Stimulated activated CD4-positive, alpha-beta T cell treated with anti-CD3 and anti-CD28 coated beads, Interleukin-15, amount 100 ng/mL, for 24 hours (primary cell): ENCODE results near the gene KIAA1549.

Experiments
- DNase-seq: peaks from one replicate; pipeline ENCODE4 v3.0.0-alpha.2; 2020

KIAA1549 gene

GRCh38 chr7:138879356-138879755, 101.8 kb downstream of the KIAA1549 start:
- DNase-seq, result no peak

- no peak for DNase-seq
Observed at GRCh38 chr7:138878856-138879255, 102.3 kb downstream of the KIAA1549 start.

- no peak for DNase-seq
Observed at GRCh38 chr7:138878051-138878450, 103.1 kb downstream of the KIAA1549 start.

DNA sequence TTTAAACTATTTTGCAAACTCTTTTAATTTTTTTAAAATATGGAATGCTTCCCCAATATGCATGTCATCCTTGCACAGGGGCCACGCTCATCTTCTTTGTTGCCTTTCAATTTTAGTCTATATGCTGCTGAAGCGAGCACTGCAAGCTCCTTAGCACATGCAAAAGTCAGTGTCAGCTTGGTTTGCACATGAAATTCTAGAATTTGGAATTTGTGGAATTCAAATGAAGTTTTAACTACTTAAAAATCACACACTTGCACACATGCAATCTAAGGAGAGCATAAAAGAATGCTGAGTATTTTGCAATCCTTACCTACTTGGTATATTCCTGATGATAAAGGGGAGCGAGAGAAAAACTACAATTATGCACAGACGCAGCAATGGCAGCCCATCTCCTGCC, 104.9 kb downstream of the KIAA1549 start:
- DNase-seq, result no peak

GRCh38 chr7:138875794-138876193, 105.4 kb downstream of the KIAA1549 start:
- DNase-seq, result peak; percentile 71

DNA sequence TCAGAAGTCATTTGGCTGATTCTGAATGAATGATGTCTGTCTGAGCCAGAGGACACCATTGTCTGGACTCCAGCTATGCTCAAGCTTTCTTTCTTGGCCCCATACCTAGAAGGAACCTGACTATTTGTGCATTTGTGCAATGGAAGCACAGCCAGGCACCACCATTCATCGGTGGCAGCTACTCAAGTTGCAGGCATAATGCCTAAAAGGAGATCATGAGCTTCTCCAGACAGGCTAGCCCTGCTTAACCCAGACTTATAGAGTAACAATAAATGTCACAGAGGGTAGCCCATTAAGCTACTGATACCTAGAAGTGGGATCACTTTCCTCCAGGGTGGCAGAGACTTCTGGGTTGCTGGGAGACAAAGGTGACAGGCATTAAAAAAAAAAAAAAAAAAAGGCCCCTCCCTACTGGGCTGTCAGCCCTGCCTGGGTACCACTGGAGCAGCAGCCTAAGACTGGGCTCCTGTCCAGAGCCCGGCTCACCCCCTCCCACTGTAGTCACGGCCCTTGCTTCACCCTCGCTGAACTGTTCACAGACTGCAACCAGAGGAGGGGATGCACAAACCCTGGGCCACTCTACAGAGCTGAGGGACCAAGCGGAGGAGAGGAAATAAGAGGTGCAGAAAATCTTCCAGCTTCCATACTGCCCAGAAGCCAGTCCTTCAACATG, 107.8 kb downstream of the KIAA1549 start:
- no peak for DNase-seq

DNA sequence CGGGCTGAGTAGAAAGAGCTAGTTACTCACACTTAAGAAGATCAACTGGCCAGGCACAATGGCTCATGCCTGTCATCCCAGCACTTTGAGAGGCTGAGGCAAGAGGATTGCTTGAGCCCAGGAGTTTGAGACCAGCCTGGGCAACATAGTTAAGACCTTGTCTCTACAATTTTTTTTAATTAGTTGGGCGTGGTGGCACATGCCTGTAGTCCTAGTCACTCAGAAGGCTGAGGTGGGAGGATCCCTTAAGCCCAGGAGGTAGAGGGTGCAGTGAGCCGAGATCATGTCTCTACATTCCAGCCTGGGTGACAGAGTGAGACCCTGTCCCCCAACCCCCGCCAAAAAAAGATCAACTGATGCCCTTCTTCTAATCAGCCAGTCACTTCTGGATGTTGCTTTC, 108.6 kb downstream of the KIAA1549 start:
- DNase-seq, result no peak

- DNase-seq, result no peak
Observed at GRCh38 chr7:138871814-138872090, 109.4 kb downstream of the KIAA1549 start.

GRCh38 chr7:138871065-138871813, 110.0 kb downstream of the KIAA1549 start:
- DNase-seq, result no peak

DNA sequence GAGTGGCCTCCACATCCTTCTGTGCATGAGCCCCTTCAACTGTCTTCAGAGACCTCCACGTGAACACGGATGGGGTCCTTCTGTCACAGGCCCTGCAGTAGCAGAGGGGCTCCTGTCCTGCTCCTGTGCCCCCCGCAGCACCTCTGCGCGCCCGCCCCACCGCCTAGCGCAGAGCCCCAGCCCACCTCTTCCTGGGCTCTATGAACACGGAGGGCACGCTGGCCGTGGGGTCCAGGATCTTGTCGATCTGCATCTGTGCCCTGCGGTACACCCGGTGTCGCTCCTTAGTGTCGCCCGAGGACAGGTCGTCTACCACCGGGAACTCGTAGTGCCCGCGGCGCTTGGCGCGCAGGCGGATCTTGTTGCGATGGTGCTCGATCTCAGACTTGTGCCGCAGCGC, 111.8 kb downstream of the KIAA1549 start:
- no peak for DNase-seq

GRCh38 chr7:138868711-138869110, 112.5 kb downstream of the KIAA1549 start:
- DNase-seq, result no peak

- DNase-seq, result no peak
Observed at GRCh38 chr7:138867744-138868143, 113.4 kb downstream of the KIAA1549 start.

- DNase-seq, result no peak
Observed at GRCh38 chr7:138866353-138866752, 114.8 kb downstream of the KIAA1549 start.

DNA sequence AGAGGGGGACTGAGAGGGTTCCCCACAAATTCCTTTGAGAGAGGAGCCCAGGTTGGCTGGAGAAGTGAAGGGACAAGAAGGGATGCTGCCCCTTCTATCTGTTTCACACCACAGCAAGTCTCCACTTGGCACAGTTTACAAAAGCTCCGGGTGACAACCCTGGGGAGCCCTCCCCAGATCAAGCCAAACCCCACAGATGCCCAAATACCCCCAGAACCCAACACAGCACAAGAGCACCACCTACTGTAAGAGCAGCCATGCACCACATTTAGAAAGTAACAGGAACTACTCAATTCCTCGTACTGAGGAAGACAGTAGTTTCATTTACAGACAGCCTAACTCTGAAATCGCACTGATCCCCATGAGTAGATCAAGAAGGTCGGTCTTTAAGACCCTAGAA, 115.3 kb downstream of the KIAA1549 start:
- peak; percentile 27 for DNase-seq

DNA sequence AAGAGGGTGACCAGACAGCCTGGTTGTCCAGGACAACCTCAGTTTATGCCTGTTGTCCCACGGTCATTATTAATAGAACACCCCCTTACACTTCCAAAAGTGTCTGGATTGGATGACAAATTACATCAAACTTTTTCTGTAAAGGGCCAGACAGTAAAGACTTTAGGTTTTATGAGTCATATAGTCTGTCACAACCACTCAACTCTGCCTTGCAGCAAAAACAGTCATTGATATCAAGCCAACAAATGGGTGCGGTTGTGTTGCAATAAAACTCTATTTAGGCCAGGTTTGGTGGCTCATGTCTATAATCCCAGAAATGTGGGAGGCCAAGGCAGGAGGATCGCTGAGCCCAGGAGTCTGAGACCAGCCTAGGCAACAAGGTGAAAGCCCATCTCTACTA, 116.5 kb downstream of the KIAA1549 start:
- no peak for DNase-seq

DNA sequence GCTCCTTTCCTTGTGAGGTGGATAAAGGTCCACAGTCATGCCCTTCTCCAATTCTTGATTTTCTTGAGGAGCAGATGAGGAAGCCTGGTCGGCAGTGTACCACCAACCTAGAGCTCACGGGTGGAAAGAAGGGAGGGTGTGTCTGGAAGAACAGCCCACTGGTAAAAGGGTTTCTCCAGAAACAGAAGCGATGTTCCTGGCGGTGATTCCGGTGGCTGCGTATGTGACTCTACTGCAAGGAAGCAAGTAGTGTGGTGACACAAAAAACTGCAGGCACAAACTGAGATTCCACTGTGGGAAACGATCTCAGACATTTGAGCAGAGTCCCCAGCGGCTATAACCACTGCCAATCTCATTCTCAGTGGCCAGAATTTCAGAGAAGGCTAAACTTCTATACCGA, 117.3 kb downstream of the KIAA1549 start:
- DNase-seq, result no peak

GRCh38 chr7:138861051-138861450, 120.1 kb downstream of the KIAA1549 start:
- no peak for DNase-seq

- no peak for DNase-seq
Observed at GRCh38 chr7:138857728-138858127, 123.5 kb downstream of the KIAA1549 start.

DNA sequence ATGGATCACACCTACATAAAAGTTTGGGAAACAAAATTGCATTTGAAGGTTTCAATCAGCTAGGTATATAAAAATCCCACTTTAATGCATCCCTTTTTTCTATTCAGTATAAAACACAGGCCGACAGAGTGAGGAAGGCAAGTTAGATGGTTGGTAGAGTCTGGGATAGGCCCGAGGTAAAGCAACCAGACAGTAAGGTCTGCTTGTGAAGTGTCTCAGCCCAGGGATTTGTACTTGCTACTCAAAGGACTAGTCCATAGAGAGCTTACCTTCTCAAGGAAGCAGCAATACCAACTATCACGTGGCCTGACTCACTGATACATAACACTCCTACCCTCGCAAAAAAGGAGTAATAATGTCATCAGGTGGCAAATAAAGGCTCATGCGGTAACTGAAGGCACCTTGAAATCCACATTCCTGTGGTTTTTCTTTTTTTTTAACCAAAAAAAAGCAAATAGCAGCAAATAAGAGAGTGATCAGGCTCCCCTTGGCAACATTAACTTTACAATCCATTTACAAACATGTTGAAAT, 127.0 kb downstream of the KIAA1549 start:
- no peak for DNase-seq

GRCh38 chr7:138853448-138853847, 127.7 kb downstream of the KIAA1549 start:
- DNase-seq, result no peak

- DNase-seq, result no peak
Observed at GRCh38 chr7:138852469-138852868, 128.7 kb downstream of the KIAA1549 start.

DNA sequence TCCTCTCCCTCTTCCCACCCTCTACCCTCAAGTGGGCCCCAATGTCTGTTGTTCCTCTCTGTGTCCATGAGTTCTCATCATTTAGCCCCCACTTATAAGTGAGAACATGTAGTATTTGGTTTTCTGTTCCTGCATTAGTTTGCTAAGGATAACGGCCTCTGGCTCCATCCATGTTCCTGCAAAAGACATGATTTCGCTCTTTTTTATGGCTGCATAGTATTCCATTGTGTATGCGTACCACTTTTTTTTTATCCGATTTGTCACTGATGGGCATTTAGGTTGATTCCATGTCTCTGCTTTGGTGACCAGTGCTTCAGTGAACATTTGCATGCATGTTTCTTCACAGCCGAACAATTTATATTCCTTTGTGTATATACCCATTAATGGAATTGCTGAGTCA, 131.5 kb downstream of the KIAA1549 start:
- no peak for DNase-seq

GRCh38 chr7:138848056-138848980, 132.9 kb downstream of the KIAA1549 start:
- no peak for DNase-seq

DNA sequence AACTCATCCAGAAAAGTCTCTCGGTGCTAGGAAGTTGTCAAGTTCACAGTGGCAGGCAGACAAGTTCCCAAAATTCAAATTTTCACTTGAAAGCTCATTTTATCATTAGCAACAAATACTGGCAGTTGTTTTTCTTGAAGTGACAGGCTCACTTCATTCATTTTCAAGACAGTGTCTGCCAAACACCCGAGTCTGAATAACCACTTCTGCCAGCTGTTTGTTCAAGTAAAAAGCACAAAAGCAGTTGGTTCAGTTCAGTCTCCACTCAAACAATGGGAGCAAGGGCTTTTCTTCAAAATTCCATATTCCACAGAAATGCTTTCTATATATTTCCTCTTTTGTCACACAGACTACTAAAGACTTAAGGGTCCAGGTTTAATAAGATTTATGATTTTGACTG, 135.5 kb downstream of the KIAA1549 start:
- DNase-seq, result no peak
